A549 (cell line): ENCODE data around the gene NHERF1.

ENCODE experiments used
- CEBPB ChIP-seq, 2 experiments: fragments of >200 bp in 1 of 2; sonication (Bioruptor Twin) in 1 of 2; formaldehyde crosslinking in 1 of 2; IDR thresholded peaks; 2 replicates each; pipeline ENCODE4 v1.6.1; 2012 to 2016
- CHD2 ChIP-seq: fragments of 150-350 bp; IDR thresholded peaks from 2 replicates; pipeline ENCODE4 v1.6.1; 2014; ENCODE audit warnings: low read length; ENCODE audit not compliant: partially characterized antibody
- CTCF ChIP-seq: fragments of >200 bp; sonication (Bioruptor Twin); formaldehyde crosslinking; IDR thresholded peaks from 3 replicates; pipeline ENCODE4 v1.5.1; 2016
- EP300 ChIP-seq, 2 experiments: fragments of >200 bp; sonication (Bioruptor Twin); formaldehyde crosslinking; IDR thresholded peaks; 2 replicates in 1 of 2; 3 replicates in 1 of 2; pipeline ENCODE4 v1.6.1; 2016 to 2017
- KDM1A ChIP-seq: fragments of 200-600 bp; sonication (generic); IDR thresholded peaks from 2 replicates; pipeline ENCODE4 v1.6.1; 2016; ENCODE audit warnings: low read depth, mild to moderate bottlenecking
- POLR2A ChIP-seq: IDR thresholded peaks from 2 replicates; pipeline ENCODE4 v1.6.1; 2012; ENCODE audit warnings: mild to moderate bottlenecking, low read length
- RAD21 ChIP-seq, 2 experiments: fragments of >200 bp in 1 of 2; sonication (Bioruptor Twin) in 1 of 2; formaldehyde crosslinking in 1 of 2; IDR thresholded peaks in 1 of 2; conservative IDR thresholded peaks in 1 of 2; 2 replicates in 1 of 2; 3 replicates in 1 of 2; pipeline ENCODE4 v1.6.1; 2012 to 2018; ENCODE audit warnings: inconsistent platforms in 1 of 2
- RFX5 ChIP-seq: fragments of 450-650 bp; IDR thresholded peaks from 2 replicates; pipeline ENCODE4 v1.7.1; 2014; ENCODE audit warnings: antibody characterized with exemption, mild to moderate bottlenecking, moderate library complexity
- RNF2 ChIP-seq: fragments of 200-600 bp; sonication (generic); IDR thresholded peaks from 2 replicates; pipeline ENCODE4 v1.6.1; 2016; ENCODE audit warnings: low read depth, mild to moderate bottlenecking, antibody characterized with exemption, moderate library complexity, borderline replicate concordance

GRCh38 chr17:74784125-74784810, 35.8 kb downstream of the NHERF1 start:
- TF ChIP-seq CEBPB (IDR thresholded peaks at IDR 0.05) (no peak), POLR2A (no peak), CTCF (no peak), RAD21 (conservative IDR thresholded peaks at IDR 0.05 in 1 of 2, IDR thresholded peaks at IDR 0.05 in 1 of 2) (no peak), EP300 (IDR thresholded peaks at IDR 0.05) (no peak), KDM1A (no peak), RNF2 (no peak), CHD2 (no peak), RFX5 (no peak)
